Right lobe of liver (tissue), 4 donors: Measurements from ENCODE around the gene MAPK14.

Source experiments
- POLR2A ChIP-seq: fragments of 450-650 bp; IDR thresholded peaks from one replicate; pipeline ENCODE4 v1.6.1; 2017; ENCODE audit warnings: antibody characterized with exemption, mild to moderate bottlenecking
- TF ChIP-seq, protein P1 (sequence below), 4 donors: fragments of 200-600 bp in 3 of 4; fragments of 450-650 bp in 1 of 4; IDR thresholded peaks; one replicate each; pipeline versions ENCODE4 v1.5.1 to v1.8.0; 2016 to 2022; ENCODE audit warnings: antibody characterized with exemption in 4 of 4, mild to moderate bottlenecking in 2 of 4
- donor health status: DM: no; HTN: no; CAD: no.
- donor health status: DM: no; HTN: no; CAD: no.
- donor health status: DM: no; HTN: yes; CAD: no.

DNA sequence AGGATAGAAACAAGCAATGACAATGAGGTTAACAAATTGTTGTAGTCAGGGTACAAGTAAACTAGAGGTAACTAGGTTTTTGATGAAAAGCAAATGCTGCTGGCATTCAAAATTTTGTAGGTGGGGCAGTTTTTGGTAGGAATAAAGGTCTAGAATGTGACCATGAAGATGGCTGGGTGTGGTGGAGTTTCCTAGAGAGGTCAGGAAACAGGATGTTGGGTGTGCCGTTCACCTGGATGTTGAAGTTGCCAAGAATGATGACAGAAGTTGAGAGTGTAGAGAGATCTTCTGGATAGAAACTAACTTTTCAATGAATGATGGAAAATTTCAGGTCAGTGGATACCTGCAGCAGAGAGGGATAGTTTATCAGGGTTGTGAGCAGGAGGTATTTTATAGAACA lies 22.7 kb downstream of the MAPK14 start:
- TF ChIP-seq POLR2A: no peak
- TF ChIP-seq, protein P1, sequence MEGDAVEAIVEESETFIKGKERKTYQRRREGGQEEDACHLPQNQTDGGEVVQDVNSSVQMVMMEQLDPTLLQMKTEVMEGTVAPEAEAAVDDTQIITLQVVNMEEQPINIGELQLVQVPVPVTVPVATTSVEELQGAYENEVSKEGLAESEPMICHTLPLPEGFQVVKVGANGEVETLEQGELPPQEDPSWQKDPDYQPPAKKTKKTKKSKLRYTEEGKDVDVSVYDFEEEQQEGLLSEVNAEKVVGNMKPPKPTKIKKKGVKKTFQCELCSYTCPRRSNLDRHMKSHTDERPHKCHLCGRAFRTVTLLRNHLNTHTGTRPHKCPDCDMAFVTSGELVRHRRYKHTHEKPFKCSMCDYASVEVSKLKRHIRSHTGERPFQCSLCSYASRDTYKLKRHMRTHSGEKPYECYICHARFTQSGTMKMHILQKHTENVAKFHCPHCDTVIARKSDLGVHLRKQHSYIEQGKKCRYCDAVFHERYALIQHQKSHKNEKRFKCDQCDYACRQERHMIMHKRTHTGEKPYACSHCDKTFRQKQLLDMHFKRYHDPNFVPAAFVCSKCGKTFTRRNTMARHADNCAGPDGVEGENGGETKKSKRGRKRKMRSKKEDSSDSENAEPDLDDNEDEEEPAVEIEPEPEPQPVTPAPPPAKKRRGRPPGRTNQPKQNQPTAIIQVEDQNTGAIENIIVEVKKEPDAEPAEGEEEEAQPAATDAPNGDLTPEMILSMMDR (IDR thresholded peaks at IDR 0.05): no peak
